IMR-90 (cell line): Measurements from ENCODE around the gene RHOBTB3. TPM values are rescaled to one million over a fixed set of nuclear protein-coding genes. Genes with fewer than 3 reads are reported as not detected.

Source experiments
- ATAC-seq: fragments of 200-7000 bp; cut with Tn5 transposase; 2 replicates; pipeline ENCODE4 v1.9.1; 2020; ENCODE audit warnings: low read depth, mild to moderate bottlenecking, moderate library complexity
- BruUV-seq: library from RNA; stranded (reverse); fragments of 400-500 nt; replicated peaks from 2 replicates; lab custom pipeline; 2021; lab: Mats Ljungman, UMichigan
- CTCF ChIA-PET: fragments of 300-600 bp; formaldehyde crosslinking; extraction: SDS; loops from one replicate; lab custom pipeline; 2021; ENCODE audit warnings: antibody characterized with exemption; lab: Yijun Ruan, JAX
- POLR2A ChIA-PET: fragments of 300-600 bp; sonication (Branson Sonifier 250); formaldehyde crosslinking; loops from one replicate; lab custom pipeline; 2022; ENCODE audit warnings: antibody characterized with exemption; ENCODE audit not compliant: unreplicated experiment; lab: Charles Lee
- DNase-seq: peaks from one replicate; pipeline ENCODE4 v3.0.0; 2013
- H2AFZ ChIP-seq: replicated peaks from 2 replicates; pipeline ENCODE3; 2013; ENCODE audit warnings: low read length, mild to moderate bottlenecking; ENCODE audit not compliant: poor library complexity
- H2AK5ac ChIP-seq: 2 replicates; pipeline ENCODE4 v1.6.1; 2013; ENCODE audit warnings: low read depth, low read length, inconsistent platforms
- H2AK9ac ChIP-seq: replicated peaks from 2 replicates; pipeline ENCODE3; 2013; ENCODE audit warnings: mild to moderate bottlenecking, low read depth, low read length, moderate library complexity; ENCODE audit not compliant: poor library complexity
- H2BK120ac ChIP-seq: 2 replicates; pipeline ENCODE4 v1.6.1; 2013; ENCODE audit warnings: low read depth, low read length, inconsistent platforms
- H2BK15ac ChIP-seq: 3 replicates; pipeline ENCODE4 v1.6.1; 2013; ENCODE audit warnings: low read depth, low read length, inconsistent platforms
- H2BK20ac ChIP-seq: 2 replicates; pipeline ENCODE4 v1.6.1; 2013; ENCODE audit warnings: low read depth, mild to moderate bottlenecking, inconsistent platforms, low read length, moderate library complexity
- H2BK5ac ChIP-seq: 2 replicates; pipeline ENCODE4 v1.6.1; 2013; ENCODE audit warnings: mild to moderate bottlenecking, low read depth, low read length, inconsistent platforms; ENCODE audit not compliant: poor library complexity, severe bottlenecking
- H3K14ac ChIP-seq: replicated peaks from 2 replicates; pipeline ENCODE4 v1.6.1; 2013; ENCODE audit warnings: low read depth, low read length, inconsistent platforms
- H3K18ac ChIP-seq: 2 replicates; pipeline ENCODE4 v1.6.1; 2013; ENCODE audit warnings: low read depth, low read length, control low read depth
- H3K23ac ChIP-seq: 2 replicates; pipeline ENCODE4 v1.6.1; 2013; ENCODE audit warnings: low read depth, low read length, inconsistent platforms
- H3K27ac ChIP-seq: 2 replicates; pipeline ENCODE4 v1.5.1; 2013; ENCODE audit warnings: mild to moderate bottlenecking, control low read depth, low read length; ENCODE audit not compliant: insufficient read depth
- H3K27me3 ChIP-seq: 2 replicates; pipeline ENCODE4 v1.6.1; 2013; ENCODE audit warnings: low read length; ENCODE audit not compliant: control insufficient read depth, insufficient read depth
- H3K36me3 ChIP-seq: 2 replicates; pipeline ENCODE4 v1.6.1; 2013; ENCODE audit warnings: low read length, mixed read lengths; ENCODE audit not compliant: control insufficient read depth, insufficient read depth
- H3K4ac ChIP-seq: 2 replicates; pipeline ENCODE4 v1.6.1; 2013; ENCODE audit warnings: low read depth, low read length, inconsistent platforms
- H3K4me1 ChIP-seq: 2 replicates; pipeline ENCODE4 v1.6.1; 2013; ENCODE audit warnings: low read length, mixed read lengths; ENCODE audit not compliant: control insufficient read depth, insufficient read depth
- H3K4me2 ChIP-seq: 2 replicates; pipeline ENCODE4 v1.6.1; 2013; ENCODE audit warnings: low read depth, mild to moderate bottlenecking, control low read depth, low read length, moderate library complexity
- H3K4me3 ChIP-seq: 2 replicates; pipeline ENCODE4 v1.5.1; 2013; ENCODE audit warnings: low read depth, mild to moderate bottlenecking, control low read depth, low read length, moderate library complexity; ENCODE audit not compliant: insufficient read depth
- H3K56ac ChIP-seq: 2 replicates; pipeline ENCODE4 v1.6.1; 2013; ENCODE audit warnings: low read length, inconsistent platforms; ENCODE audit not compliant: insufficient read depth; ENCODE audit errors: extremely low read depth
- H3K79me1 ChIP-seq, 2 experiments: 2 replicates each; pipeline ENCODE4 v1.6.1; 2013; ENCODE audit warnings: low read length in 2 of 2, inconsistent platforms in 1 of 2, low read depth in 1 of 2
- H3K9ac ChIP-seq: 2 replicates; pipeline ENCODE4 v1.6.1; 2013; ENCODE audit warnings: low read depth, low read length, control low read depth
- H3K9me1 ChIP-seq: 2 replicates; pipeline ENCODE4 v1.6.1; 2013; ENCODE audit warnings: low read length, inconsistent platforms; ENCODE audit not compliant: insufficient read depth
- H3K9me3 ChIP-seq: 2 replicates; pipeline ENCODE4 v1.6.1; 2013; ENCODE audit warnings: low read length; ENCODE audit not compliant: control insufficient read depth, insufficient read depth
- H4K20me1 ChIP-seq: 2 replicates; pipeline ENCODE4 v1.6.1; 2013; ENCODE audit warnings: low read length, inconsistent platforms; ENCODE audit not compliant: insufficient read depth
- H4K5ac ChIP-seq: 2 replicates; pipeline ENCODE4 v1.6.1; 2013; ENCODE audit warnings: mild to moderate bottlenecking, low read depth, low read length, control low read depth
- H4K8ac ChIP-seq, 2 experiments: 2 replicates each; pipeline ENCODE4 v1.6.1; 2013; ENCODE audit warnings: low read depth in 2 of 2, low read length in 2 of 2, control low read depth in 1 of 2, inconsistent platforms in 1 of 2
- H4K91ac ChIP-seq: 2 replicates; pipeline ENCODE4 v1.6.1; 2013; ENCODE audit warnings: low read depth, low read length, inconsistent platforms; ENCODE audit not compliant: insufficient read depth
- CEBPB ChIP-seq: IDR thresholded peaks from 2 replicates; pipeline ENCODE4 v1.6.1; 2012; ENCODE audit warnings: low read depth, low read length, improper control_type of control experiment
- FOS ChIP-seq: fragments of 150-350 bp; IDR thresholded peaks from 2 replicates; pipeline ENCODE4 v1.6.1; 2016; ENCODE audit warnings: low read depth, low read length
- MAFK ChIP-seq: IDR thresholded peaks from 2 replicates; pipeline ENCODE4 v1.6.1; 2012; ENCODE audit warnings: low read depth, low read length, improper control_type of control experiment
- MAZ ChIP-seq: IDR thresholded peaks from 2 replicates; pipeline ENCODE4 v1.6.1; 2012; ENCODE audit warnings: low read depth, mild to moderate bottlenecking, low read length, improper control_type of control experiment, moderate library complexity, borderline replicate concordance
- NFE2L2 ChIP-seq: fragments of 150-350 bp; IDR thresholded peaks from 2 replicates; pipeline ENCODE4 v1.6.1; 2016; ENCODE audit warnings: low read depth, mild to moderate bottlenecking, low read length
- WGBS, 2 experiments: methylation state at CpG; one replicate each; pipeline versions ENCODE4 v1.1.5 to v1.1.7; 2013; ENCODE audit warnings: missing lambda C conversion rate in 2 of 2; ENCODE audit not compliant: insufficient read length in 1 of 2; ENCODE audit errors: extremely low coverage in 2 of 2; 5-methylcytosine and 5-hydroxymethylcytosine counted together
- dilution Hi-C: fragments of 300-500 bp; cut with HindIII; formaldehyde crosslinking; loops from one replicate; pipeline ENCODE4 v1.14.3; 2018; ENCODE audit warnings: low sequenced_read_pairs; ENCODE audit not compliant: unreplicated experiment
- in situ Hi-C: fragments of 300-500 bp; cut with MboI; formaldehyde crosslinking; loops from 3 replicates; pipeline ENCODE4 v1.14.3; 2019; ENCODE audit warnings: low sequenced_read_pairs, inconsistent platforms, mixed read lengths
- intact Hi-C: fragments of 100-400 bp; cut with micrococcal nuclease; formaldehyde crosslinking; loops from 2 replicates; pipeline ENCODE4 v1.10.0; 2022
- polyA plus RNA-seq, 3 experiments: library from polyadenylated mRNA; depleted of rRNA; stranded (reverse); fragments of >200 nt; gene quantifications; 2 replicates each; pipeline ENCODE4 v1.2.3, GENCODE V29; 2012; ENCODE audit warnings: low replicate concordance in 1 of 3
- total RNA-seq: library from RNA; depleted of rRNA; stranded (reverse); fragments of >200 nt; gene quantifications from 2 replicates; pipeline ENCODE4 v1.2.3, GENCODE V29; 2012

Gene RHOBTB3
- total and polyA plus RNA-seq, 2 of the 4 experiments (the other 2 are of a cell fraction) = 117 to 447 TPM

DNA sequence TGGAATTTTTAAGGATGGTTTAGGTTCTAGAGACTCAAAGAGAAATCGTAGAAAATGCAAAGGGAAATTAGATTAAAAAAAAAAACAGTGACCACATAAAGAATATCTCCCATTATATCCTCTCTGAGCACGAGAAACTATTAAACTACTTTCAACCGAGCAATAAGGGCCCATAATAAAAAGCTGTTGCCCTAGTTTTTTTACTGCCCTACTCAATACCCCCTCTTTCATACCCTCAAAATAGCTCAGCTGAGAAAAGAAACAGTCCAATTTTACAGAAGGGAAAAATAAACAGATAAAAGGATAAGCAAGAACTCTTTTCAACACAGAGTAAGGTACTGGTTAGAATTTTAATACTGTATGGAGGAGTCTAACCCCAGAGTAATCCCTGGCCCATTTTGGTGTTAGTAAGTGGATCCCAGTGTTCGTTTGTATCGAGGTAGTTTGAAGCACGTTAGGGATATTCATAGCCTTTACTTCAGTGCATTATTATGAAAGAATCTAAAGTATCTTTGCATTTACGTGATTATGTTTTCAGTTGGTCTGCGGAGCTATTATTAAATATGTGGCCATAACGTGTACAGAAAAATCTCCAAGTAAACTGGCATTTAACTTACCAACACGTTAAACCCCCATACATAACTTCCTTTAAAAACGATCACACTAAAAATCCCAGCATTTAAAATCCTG lies 980 bp upstream of the RHOBTB3 start:
- H2BK5ac ChIP-seq = peak overlapping the region; percentile 95
- peak overlapping the region; percentile 70 for H3K4me2 ChIP-seq
- no peaks in the 10 kb centered on the region for H3K9me3 ChIP-seq
- peak overlapping the region; percentile 84 for H3K18ac ChIP-seq
- ChIA-PET POLR2A (interaction anchor here (0.6 to 1.7 kb wide), 5 partner anchors 9 to 126 kb away, joined by 3 to 7 read pairs (median 5); partner anchors contain the start of gene GLRX), CTCF (interaction anchor here (0.8 to 2.1 kb wide), 4 partner anchors 39 to 116 kb away, joined by 3 to 12 read pairs (median 4); no protein-coding TSS in a partner anchor)
- no CpG with 5 or more reads among the region's 11 CpGs for WGBS, 2 experiments
- H2AK9ac ChIP-seq = no peak overlapping the region
- no peak overlapping the region for H2AK5ac ChIP-seq
- H4K8ac ChIP-seq = peak overlapping the region; percentile 36 to 63; a peak in 3 of 4 replicates
- BruUV-seq = TSS peak; percentile 69
- peak overlapping the region; percentile 58; the same call in 1 of the 2 replicates for H2BK20ac ChIP-seq
- H3K23ac ChIP-seq = peak overlapping the region; percentile 82; the same call in 1 of the 2 replicates
- dilution Hi-C loops = no loop called here
- DNase-seq (peak; percentile 33), ATAC-seq (no peak)
- H3K27ac ChIP-seq = peak overlapping the region; percentile 100; the same call in 1 of the 2 replicates
- TF ChIP-seq MAZ (no peak), FOS (no peak), NFE2L2 (no peak), CEBPB (no peak), MAFK (no peak)
- peaks cover 7% of the 10 kb centered on the region; the same call in 1 of the 2 replicates for H3K9me1 ChIP-seq
- peaks cover 12% of the 10 kb centered on the region for H3K4me1 ChIP-seq
- H3K27me3 ChIP-seq = no peaks in the 10 kb centered on the region
- H3K36me3 ChIP-seq = peaks cover under 1% of the 10 kb centered on the region; the same call in 1 of the 2 replicates
- peak overlapping the region; percentile 78 for H3K56ac ChIP-seq
- peaks cover 3 to 38% of the 10 kb centered on the region in 2 experiments; a peak in 2 of 4 replicates for H3K79me1 ChIP-seq
- in situ Hi-C loops = loop anchor here (5.0 kb wide), 1 partner anchor 63 kb away; no protein-coding TSS in a partner anchor
- intact Hi-C loops = loop anchor here (5.0 to 10.0 kb wide), 2 partner anchors 83 to 175 kb away; partner anchors contain the start of genes ARSK, RFESD and SKIC3
- peak overlapping the region; percentile 66; the same call in 1 of the 2 replicates for H3K14ac ChIP-seq
- no peak overlapping the region for H2AFZ ChIP-seq
- peak overlapping the region; percentile 82; the same call in 1 of the 2 replicates for H4K5ac ChIP-seq
- H4K20me1 ChIP-seq = peaks cover 12% of the 10 kb centered on the region; the same call in 1 of the 2 replicates
- H3K4ac ChIP-seq = peak overlapping the region; percentile 29; the same call in 1 of the 2 replicates
- peak overlapping the region; percentile 98 for H3K4me3 ChIP-seq
- H4K91ac ChIP-seq = peak overlapping the region; percentile 51
- H3K9ac ChIP-seq = peak overlapping the region; percentile 74; the same call in 1 of the 2 replicates
- H2BK15ac ChIP-seq = peak overlapping the region; percentile 7; the same call in 1 of the 3 replicates
- peak overlapping the region; percentile 39 for H2BK120ac ChIP-seq
